Stimulated activated CD8-positive, alpha-beta memory T cell treated with anti-CD3 and anti-CD28 coated beads, Interleukin-15, amount 100 ng/mL, for 48 hours (primary cell): ENCODE measurements around the gene TMEM63C.

Experiments used
- DNase-seq, 2 donors: peaks; one replicate each; pipeline ENCODE4 v3.0.0-alpha.2; 2020; ENCODE audit warnings: low read depth in 2 of 2

Gene TMEM63C, protein sequence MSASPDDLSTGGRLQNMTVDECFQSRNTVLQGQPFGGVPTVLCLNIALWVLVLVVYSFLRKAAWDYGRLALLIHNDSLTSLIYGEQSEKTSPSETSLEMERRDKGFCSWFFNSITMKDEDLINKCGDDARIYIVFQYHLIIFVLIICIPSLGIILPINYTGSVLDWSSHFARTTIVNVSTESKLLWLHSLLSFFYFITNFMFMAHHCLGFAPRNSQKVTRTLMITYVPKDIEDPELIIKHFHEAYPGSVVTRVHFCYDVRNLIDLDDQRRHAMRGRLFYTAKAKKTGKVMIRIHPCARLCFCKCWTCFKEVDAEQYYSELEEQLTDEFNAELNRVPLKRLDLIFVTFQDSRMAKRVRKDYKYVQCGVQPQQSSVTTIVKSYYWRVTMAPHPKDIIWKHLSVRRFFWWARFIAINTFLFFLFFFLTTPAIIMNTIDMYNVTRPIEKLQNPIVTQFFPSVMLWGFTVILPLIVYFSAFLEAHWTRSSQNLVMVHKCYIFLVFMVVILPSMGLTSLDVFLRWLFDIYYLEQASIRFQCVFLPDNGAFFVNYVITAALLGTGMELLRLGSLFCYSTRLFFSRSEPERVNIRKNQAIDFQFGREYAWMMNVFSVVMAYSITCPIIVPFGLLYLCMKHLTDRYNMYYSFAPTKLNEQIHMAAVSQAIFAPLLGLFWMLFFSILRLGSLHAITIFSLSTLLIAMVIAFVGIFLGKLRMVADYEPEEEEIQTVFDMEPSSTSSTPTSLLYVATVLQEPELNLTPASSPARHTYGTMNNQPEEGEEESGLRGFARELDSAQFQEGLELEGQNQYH

DNA sequence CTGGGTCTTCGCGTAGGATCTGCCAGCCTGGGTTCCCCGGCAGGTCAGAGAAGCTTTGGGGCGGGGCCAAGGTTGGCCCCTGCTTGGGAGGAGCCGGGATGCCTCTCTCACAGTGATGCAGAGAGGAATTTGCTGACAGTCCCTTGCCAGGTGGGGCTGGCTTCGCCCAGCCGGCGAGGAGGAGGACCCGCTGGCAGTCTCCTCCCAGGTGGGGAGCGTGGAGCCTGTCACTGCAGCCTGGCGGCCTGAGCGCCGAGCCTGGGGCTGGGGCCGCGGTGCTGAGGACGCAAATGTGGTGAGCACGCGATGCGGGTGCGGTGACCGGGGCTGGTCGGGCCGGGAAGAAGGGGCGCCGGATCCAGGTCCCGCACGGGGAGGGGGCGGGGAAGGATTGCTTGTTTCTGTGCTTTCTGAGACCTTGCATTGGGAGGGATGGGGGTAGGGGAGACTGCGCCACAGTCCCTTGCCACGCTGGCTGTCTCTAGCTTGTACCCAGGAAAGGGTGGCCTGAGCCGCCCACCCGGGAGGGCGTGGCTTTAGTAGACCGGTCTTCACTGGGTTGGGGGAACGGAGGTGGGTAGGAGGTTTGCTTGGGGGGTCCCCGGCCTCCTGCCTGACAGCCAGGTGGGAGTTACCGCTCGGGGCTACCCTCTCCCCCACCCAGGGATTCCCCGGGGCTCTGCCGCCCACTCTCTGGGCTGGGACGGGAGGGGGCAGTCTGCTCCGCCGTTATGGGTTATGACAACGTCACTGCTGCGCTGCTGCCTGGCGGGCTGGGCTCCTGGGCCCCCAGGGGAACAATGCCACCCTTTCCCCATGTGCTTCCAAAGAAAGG, at the start of gene TMEM63C:
TMEM63C (plus strand) TSS at position 196 of the 835 bp plus-strand sequence. CDS start 37,016 bp downstream, outside the sequence.
- peak; percentile 61 to 72 for DNase-seq

DNA sequence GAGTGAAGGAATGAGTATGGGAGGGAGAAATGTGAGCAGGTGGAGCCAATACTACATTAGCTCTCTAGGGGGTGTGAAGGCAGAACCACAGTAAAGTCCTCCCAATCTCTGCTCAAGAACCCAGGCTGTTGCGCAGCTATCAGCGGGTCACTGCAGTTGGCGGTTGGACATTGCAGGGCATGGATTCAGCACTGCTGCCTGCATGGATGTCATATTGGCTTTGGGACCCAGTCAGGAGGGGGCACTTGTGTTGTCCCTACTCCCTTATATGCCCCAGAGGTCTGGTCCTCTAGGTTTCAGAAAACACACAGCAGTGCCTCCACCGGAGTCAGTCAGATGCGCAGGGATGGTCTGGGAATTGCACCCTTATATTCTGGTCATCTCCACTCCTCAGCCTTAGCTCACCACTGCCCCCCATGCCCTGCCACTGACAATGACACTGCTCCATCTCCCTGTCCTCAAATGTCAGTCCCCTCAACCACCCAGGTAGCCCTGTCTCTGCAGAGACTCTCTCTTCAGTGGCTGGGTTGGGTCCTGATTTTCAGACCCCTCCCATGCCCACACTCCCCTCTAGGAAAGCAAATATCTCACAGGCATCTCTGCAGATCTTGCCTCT, 49.6 kb upstream of the TMEM63C start:
- no peak for DNase-seq

DNA sequence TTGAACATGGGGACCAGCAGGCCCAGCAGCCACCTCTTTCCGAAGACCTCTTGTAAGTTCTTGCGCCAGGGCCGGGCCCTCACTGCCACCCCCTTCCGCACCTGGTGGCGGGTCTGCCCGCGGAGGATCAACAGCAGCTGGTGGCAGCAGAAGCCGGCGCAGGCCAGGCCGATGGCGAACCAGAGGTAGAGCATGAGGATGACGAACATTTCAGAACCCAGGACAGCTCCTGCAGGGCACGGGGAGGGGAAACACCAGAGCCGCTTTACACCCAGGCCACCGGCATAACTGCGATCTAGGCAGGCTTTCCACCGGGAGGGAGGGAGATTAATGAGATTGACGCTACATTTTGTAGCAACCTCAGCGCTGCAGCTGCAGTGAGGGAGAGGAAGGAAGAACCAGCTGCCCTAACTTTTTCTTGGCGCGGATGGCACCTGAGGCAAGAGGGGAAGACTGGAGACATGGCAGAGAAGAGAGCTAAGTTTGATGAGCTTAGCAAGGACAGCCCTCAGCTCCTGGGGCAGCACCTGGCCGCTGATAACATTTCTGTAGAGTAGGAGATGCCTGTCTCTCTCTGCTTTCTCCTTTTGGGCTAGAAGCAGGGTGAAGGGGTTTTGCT, 47.8 kb upstream of the TMEM63C start:
- DNase-seq = peak in 1 of 2 donors; percentile 28

DNA sequence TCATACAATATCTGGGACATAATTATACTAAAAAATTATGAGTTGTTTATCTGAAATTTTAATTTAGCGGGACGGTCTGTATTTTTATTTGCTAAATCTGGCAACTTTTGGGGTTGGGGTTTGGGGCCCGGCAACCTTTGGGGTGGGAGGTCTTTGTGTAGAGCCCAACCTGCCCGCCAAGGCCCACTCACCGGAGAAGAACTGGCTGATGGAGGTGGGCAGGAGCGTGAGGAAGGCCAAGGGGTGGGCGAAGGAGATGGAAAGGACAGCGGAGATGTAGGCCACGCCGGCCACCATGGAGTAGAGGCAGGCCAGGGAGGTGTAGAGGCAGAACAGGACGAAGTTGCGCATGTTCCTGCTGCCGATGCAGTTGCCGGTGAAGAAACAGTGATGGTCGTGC, 42.6 kb upstream of the TMEM63C start:
- no peak for DNase-seq

DNA sequence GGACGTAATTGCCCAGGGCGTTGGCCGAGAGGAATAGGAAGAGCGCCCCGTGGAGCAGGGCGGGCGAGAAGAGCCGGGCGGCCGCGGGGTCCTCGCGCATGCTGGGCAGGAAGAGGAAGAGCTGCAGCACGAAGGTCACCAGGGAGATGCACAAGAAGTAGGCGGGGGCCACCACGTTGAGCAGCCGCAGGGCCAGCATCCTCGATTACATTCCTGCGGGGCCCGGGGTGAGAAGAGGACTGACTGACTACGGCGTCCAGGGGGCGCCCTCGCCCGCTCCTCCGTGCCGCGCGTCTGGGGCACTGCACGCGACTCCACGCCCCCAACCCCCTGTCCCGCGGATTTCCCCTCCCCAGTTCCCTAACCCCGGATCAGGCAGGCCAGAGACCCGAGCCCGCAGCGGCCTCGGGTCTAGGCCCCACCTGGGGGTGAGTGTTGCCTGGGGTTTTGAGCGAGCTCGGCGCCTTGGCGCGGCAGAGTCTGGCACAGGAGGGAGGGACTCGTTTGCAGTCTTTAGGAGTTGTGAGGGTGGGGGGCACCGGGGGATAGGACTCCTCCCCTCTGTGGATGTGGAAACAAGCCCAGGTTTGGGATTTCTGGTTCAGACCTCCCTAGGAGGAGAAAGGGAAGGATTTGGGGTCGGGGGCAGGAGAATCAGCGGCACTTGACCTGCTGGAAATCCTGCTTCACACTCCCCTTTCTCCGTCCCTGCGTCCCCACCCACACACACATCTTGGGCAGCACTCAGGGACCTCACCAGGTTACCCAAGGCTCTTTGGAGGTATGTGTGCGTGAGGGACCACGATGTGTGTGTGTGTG, 41.8 kb upstream of the TMEM63C start:
- peak; percentile 19 to 40 for DNase-seq

DNA sequence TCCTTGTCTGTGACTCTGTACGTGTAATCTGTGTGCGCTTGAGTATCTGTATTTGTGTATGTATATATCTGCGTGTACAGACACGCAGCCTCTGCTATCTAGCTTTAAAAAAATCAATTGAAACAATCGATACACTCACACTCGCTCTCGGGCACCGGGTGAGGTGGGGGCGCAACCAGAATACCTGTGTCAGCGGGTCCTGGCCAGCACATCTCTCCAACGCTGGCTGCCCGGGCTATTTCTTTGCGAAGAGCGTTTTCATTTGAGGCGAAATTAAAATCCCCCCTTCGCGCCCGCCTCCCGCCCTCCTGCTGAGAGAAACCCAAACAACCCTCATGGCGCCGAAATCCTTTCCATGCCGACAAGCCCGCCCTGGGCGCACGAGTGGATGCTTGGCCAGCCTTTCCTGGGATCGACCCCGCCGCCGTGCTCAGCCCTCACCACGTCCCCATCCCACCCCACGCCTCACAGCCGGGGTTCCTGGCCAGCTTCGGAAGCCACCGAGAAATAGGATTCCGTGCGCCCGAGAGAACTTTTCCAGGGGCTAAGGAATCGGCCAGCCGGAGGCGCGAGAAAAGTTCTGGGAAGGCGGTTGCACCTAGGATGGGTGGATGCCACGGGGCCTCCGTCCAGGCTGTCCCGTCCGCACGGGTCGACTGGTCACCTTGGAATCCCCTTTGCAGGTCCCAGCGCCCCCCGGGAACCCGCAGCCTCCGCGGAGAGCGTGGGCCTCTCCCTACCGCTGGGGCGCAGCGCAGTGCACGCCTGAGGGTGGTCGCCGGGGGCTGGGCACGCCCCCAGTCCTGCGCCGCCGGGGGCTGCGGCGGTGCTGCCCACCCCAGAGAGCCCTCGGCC, 41.0 kb upstream of the TMEM63C start:
- DNase-seq = no peak

DNA sequence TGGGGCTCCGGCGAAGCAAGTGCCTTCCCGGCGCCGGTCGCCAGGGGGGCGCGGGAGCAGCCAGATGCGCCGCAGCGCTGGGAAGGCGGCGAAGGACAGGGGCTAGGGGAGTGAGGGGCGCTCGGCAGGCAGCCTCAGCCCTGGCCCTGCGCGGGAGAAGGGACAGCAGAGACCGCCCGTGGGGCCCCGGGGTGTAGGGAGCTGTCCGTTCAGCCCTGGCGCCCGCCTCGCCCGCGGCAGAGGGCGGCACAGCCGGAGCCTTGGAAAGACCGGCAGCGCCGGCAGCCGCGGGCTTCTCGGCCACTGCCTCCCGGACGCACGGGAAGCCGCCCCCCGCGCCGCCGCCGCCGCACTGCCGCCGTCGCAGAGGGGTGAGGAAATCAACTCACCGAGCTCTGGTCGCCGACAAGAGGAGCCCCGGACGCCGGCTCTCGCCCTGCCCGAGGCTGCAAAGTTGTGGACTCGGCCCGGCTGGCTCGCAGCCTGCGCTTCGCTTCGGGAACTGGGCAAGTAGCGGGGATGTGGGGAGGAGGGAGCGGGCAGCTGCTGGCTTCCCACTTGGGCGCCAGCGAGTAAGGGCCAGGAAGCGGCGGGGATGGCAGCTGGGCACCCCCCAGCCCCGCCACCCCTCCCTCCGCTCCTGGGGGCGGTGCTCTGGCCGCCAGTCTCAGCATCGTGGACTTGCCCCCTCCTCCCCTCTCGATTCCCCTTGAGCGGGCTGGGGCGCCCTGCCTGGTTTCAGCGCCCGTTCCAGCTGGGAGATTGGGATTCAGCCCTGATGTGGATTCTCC, 40.2 kb upstream of the TMEM63C start, which contains the start of gene ZDHHC22:
ZDHHC22 (minus strand) TSS at position 578 of the 791 bp plus-strand sequence. CDS start 2,053 bp downstream, outside the sequence.
- DNase-seq = no peak

DNA sequence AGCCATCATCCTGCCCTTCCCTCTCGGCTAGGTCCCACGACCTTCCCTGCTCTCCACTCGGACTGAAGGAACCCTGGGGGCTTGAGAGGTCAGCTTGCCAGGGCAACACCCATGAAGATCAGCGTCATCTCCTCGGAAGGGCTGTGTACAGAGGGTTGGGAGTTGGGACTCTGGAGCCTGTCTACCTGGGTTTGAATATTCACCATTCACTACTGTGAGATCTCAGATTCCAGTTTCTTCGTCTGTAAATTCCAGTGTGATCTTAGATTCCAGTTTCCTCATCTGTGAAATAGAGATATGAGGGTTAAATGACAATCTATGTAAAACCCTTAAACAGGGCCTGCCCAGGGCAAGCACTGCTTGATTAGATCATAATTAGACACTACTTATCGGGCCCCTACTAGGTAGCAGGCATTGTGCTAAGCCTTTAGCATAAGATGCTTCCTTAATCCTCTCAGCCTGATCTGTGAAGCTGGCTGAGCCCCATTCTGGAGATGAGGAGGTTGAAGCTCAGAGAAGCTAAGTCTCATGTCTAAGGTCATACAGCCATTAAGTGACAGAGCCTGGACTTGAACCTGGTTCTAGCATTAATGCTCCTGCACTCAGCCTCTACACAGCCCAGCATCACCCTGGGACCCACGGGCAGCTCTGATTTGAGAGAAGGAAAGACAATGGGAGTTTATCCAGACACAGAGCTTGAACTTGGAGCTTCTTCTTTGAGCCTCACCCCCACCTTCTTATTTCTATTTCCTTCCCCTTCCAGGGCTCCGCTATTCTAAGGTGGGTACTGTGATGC, 39.4 kb upstream of the TMEM63C start:
- DNase-seq = no peak

DNA sequence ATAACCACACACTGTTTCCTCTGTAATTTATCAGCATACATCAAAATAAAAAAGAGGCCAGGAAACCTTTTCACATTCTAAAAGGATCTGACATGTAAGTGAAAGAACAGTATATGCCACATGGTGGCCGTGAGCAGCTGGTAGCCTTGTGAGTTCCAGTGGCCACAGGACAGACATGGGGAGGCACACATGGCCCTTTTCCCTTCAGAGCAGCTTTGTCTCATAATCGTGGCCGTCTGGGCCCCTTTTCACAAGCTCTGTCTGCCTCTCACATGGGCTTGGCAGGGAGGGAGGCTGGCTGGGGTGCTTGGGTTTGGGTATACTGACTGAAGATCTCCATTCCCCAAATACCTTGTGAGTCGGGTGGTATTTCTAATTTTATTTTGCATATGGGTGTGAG, 38.5 kb upstream of the TMEM63C start:
- DNase-seq = no peak

DNA sequence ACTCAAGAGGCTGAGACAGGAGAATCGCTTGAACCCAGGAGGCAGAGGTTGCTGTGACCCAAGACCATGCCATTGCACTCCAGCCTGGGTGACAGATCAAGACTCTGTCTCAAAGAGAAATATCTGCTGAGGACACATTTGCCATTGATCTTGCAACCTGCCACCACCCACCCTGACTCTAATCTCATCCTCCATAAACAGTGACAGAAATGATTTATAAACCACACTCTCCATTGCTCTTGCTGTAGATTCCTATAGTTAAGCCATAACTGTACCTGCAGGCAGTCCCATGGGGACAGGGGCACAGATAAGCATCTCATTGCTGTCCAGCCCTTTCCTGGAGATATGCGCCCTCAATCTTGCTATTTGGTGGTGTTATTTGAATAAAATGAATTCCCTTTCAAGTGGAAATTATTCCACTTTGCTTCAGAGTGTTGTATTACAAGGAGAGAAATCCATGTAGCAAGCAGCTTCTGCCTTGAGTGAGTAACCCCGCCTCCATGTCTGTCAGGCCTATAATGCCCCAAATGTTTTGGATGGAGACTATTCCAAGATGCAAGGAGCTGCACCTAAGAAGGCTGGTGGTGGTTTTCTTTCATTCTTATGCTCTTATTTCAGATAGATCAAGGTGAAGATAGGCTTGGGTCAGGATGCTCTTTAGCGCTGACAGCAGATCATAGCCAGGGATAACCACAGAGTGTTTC, 37.0 kb upstream of the TMEM63C start:
- no peak for DNase-seq

DNA sequence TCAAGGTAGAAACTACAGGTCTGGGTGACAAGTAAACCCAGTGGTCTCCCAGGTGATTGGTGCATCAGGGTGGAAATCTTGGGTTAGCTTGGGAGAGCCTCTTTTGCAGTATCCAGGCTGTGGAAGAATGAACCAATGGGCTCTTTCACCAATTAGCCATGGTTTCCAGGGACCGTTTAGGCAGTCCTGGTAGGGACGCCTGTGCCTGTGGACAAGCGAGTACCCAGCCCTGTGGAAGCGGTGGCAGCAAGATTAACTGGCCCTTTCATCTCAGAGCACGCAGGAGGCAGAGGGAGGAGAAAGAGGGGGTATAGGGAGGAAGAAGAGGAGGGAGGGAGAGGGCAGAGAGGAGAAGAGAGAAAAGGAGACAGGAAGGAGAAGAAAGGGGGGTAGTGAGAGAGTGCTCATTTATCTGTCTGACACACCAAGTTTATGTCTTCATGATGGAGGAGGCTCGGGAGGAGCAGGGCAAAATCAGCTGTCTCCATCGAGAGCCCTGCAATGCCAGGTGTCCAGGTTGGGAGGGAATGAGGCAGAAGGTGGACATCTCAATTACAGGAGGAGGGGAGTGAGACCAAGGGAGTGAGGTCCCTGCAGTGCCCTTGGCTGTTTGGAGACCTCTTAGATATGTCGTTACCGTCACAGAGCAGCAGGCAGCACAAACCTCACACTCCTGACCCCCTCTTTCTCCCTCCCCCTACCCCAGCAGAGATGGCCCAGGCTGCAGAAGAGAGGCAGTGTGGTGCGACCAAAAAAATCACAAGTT, 35.4 kb upstream of the TMEM63C start:
- DNase-seq = no peak

DNA sequence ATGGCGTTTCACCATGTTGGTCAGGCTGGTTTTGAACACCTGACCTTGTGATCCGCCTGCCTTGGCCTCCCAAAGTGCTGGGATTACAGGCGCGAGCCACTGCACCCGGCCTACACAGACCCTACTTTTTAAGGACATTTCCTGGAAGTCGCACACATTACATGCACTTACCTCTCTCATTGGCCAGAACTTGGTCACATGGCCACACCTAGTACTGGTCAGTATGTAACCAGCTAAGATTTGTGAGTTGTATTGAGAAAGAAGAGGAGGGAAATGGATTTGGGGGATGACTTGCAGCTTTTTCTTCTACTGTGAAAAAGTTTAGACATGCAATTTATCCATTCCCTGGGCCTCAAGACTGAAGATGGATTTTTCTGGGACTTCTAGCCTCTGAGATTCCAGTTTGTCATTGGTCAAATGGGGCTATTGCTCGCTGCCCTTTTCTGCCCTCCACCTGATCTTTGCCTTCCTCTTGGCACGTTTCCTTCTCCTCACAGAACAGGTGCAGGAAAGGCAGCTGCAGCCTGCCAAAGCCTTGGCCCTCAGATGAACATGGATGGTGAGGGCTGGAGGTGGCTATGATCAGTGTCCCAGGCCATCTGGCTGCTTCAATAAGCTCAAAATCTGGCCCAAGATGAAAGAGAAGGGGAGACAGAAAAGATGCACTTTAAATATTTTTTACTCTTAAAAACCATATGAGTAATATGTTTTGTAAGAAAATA, 32.9 kb upstream of the TMEM63C start:
- no peak for DNase-seq

DNA sequence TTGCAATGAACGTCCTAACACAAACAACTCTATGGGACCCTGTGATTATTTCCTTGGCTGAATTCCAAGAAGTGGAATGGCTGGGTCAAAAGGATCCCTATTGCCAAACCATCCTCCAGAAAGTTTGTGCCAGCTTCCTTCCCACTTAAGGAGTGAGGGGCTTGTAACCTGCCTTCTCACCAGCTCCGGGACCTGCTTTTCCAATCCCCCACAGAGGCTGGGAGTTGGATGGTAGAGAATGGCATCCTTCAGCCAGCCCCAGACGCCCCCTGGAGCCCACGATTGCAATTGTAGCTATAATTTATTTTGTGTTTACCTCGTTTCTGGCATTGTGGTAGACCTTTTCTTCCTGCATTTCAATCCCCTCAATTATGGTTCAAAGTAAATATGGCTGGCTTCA, 30.4 kb upstream of the TMEM63C start:
- no peak for DNase-seq

DNA sequence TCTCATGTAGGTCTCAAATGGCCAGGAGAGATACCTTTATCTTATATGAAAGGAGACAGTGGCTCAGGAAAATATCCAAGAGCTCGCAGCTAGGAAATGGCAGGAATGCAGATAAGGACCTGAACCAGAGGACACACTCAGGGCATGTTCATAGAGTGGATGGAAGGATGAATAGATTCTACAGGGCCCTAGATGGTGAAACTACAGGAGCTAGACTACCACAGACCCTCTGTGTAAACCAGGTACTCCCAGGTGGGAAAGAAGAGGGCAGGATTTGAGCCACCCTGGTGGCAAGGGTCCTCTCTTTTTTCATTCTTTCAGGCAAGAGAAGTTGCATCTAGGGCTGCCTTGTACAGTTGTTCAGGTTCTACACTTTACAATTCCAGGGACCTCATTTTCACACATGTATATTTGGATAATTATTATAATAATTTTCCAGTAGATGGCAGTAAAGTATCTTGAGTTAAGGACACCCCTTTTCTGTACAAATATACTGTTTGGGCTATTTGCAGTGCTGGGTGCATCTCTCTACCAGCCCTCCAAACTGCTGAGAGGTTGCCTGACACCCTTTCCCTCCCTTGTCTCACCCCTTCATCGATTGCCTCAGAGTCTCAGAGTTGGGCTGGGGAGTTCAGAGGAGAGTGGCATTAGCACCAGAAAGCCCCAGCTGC, 29.5 kb upstream of the TMEM63C start:
- DNase-seq = no peak

DNA sequence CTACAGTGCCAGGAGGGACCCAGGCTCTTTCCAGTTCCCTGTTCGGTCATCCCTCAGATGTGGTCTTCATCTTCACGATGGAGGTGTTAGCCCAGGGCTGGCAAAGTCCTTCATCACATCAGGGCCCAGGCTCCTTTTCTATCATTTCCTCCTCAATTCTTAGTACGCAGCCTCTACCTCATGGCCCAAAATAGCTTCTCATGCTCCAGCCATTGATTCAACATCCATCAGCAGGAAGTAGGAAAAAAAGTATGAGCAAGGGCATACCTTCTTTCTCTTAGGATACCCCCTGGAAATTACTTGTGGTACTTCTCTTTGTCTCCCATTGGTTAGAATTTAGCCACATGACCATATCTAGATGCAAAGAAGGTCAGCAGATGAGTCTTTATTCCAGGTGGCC, 27.8 kb upstream of the TMEM63C start:
- no peak for DNase-seq
